NCI-H82 (cell line): ENCODE data around the gene NAXD.
"Not testable (repeated sequence)": the region's sequence is repeated elsewhere in the genome, so short reads cannot be mapped to it uniquely, and the experiment has no call there.

Source experiments
- DNase-seq: peaks from one replicate; lab custom pipeline; 2025; lab: John Stamatoyannopoulos, UW

Gene NAXD

GRCh38 chr13:110615322-110616102, at the start of gene NAXD:
Gene NAXD, plus strand, starts transcription at chr13:110615545. Its CDS starts 57 bp downstream, at chr13:110615602.
- peak; percentile 98 for DNase-seq

DNA sequence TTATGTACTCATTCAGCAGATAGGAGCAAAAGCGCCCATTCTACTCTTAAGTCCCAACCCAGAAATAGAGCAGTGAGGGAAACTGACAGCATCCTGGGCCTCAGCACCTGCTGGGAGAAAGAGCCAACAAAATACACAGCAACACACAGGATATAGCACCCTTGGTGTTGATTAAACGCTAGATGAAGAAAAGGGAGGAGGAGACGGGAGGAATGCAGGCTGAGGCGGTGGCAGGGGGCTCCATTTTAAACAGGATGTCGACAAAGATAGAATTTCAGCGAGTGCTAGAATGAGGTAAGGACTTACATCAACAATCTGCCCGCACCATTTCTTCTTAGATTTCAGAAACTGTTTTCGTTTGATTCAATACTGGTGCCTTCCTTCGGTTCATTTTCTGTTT, 49.2 kb upstream of the NAXD start:
- DNase-seq, result no peak

GRCh38 chr13:110568612-110569011, 46.7 kb upstream of the NAXD start:
- no peak for DNase-seq

GRCh38 chr13:110569962-110570361, 45.4 kb upstream of the NAXD start:
- not testable (repeated sequence) for DNase-seq

- DNase-seq, result no peak
Observed at GRCh38 chr13:110570886-110571285, 44.5 kb upstream of the NAXD start.

GRCh38 chr13:110571896-110572777, 43.2 kb upstream of the NAXD start:
- DNase-seq, result no peak

- DNase-seq, result no peak
Observed at GRCh38 chr13:110572778-110573118, 42.6 kb upstream of the NAXD start.

DNA sequence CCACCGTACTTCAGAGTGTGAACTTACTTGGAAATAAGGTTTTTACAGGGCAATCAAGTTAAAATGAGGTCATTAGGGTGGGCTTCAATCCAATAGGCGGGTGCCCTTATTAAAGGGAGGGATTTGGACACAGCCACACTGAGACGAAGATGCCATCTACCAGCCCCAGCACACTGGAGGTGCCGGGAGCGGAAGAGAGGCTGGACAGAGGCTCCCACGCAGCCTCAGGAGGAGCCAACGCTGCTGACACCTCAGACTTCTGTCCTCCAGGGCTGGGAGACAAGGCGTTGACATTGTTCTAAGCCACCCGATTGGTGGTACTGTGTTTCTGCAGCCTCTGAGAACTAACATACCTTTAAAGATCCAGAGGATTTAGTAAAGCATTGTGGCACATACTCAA, 41.2 kb upstream of the NAXD start:
- no peak for DNase-seq

- no peak for DNase-seq
Observed at GRCh38 chr13:110575322-110576069, 39.8 kb upstream of the NAXD start.

GRCh38 chr13:110576070-110576394, 39.3 kb upstream of the NAXD start:
- DNase-seq, result no peak

DNA sequence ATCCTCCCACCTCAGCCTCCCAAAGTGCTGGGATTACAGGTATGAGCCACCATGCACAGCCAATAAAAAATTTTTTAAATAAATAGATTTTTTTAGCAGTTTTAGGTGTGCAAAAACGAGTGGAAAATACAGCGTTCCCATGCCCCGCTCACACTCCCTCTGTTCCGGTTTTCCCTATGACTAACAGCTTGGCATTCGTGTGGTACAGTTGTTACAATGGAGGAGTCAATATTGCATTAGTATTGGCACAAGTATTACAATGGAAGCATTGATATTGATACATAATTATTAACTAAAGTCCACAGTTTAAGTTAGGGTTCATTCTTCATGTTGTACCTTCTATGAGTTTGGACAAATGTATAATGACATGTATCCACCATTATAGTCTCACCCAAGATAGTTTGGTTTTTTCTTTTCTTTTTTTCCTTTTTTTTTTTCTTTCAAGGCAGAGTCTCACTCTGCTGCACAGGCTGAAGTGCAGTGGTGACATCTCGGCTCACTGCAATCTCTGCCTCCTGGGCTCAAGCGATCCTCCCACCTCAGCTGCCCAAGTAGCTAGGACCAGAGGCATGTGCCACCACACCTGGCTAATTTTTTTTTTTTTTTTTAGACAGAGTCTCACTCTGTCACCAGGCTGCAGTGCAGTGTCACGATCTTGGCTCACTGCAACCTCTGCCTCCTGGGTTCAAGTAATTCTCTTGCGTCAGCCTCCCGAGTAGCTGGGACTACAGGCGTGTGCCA, 38.4 kb upstream of the NAXD start:
- DNase-seq, result no peak

- no peak for DNase-seq
Observed at GRCh38 chr13:110578363-110578762, 37.0 kb upstream of the NAXD start.

- DNase-seq, result no peak
Observed at GRCh38 chr13:110580800-110581199, 34.5 kb upstream of the NAXD start.

GRCh38 chr13:110581506-110582185, 33.7 kb upstream of the NAXD start:
- DNase-seq, result no peak

- no peak for DNase-seq
Observed at GRCh38 chr13:110582421-110582954, 32.9 kb upstream of the NAXD start.

DNA sequence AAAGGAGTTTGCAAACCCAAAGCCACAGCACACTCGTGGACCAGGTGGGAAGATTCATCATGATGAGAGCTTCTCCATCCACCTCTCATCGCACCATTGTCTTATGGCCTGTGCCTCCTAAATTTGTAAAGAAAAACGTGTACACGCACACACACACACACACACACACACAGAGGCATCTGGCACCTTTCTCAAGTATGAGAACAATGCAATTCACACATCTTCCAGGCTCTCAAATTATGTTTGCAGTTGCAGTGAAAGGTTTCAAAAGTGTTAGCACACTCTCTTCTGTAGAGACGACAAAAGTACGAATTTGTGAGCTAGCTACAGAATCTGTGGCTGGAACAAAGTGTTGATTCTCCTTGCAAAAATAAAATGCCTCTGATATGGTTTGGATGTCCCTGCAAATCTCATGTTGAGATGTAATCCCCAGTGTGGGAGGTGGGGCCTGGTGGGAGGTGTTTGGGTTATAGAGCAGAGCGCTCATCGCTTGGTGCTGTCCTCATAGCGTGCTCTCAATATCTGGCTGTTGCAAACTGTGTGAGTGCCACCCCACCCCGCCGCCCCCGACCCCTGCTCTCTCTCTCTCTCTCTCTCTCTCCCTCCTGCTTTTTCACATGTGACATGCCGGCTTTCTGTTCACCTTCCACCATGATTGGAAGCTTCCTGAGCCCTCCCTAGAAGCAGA, 32.0 kb upstream of the NAXD start:
- DNase-seq, result no peak

DNA sequence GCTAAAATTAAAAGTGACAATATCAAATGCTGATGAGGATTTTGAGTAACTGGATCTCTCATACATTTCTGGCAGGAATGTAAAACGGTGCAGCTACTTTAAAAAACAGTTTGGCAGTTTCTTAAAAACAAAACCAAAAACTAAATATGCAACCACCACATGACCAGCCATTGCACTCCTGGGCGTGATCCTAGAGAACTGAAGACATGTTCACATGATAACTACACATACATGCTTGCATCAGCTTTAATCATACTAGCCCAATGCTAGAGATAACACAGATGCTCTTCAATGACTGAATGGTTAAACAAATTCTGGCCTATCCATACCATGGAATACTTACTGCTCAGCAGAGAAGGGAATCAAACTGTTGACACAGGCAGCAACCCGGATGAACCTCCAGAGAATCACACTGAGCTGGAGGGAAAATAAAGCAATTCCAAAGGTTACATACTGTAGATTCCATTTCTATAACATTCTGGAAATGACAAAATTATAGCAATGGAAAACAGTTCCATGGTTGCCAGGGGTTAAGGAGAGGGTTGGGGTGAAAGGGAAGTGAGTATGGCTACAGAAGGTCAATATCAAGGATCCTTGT, 25.5 kb upstream of the NAXD start:
- DNase-seq, result no peak

GRCh38 chr13:110590577-110590976, 24.8 kb upstream of the NAXD start:
- DNase-seq, result no peak

GRCh38 chr13:110592665-110593064, 22.7 kb upstream of the NAXD start:
- DNase-seq, result no peak
